Measurements from ENCODE around the gene RAF1.

GRCh38 chr3:12628813-12629212, 35.1 kb downstream of the RAF1 start:
- TF ChIP-seq POLR2A (IDR thresholded peaks at IDR 0.05) (no peak), CTCF (IDR thresholded peaks at IDR 0.05) (no peak), POLR2AphosphoS5 (IDR thresholded peaks at IDR 0.05) (no peak)
